Measurements from ENCODE around the gene NODAL.

GRCh38 chr10:70459061-70459773, 17.7 kb upstream of the NODAL start:
- no peak for TF ChIP-seq POLR2AphosphoS5 (IDR thresholded peaks at IDR 0.05; ENCODE audit: low read depth)
- no peak for TF ChIP-seq CTCF (conservative IDR thresholded peaks at IDR 0.05; ENCODE audit: low read depth in 2 of 2)
- no peak for TF ChIP-seq JUNB (IDR thresholded peaks at IDR 0.05; ENCODE audit: unreplicated experiment)

All from GM23338 (cell line).